GM10248 (cell line): Measurements from ENCODE around the gene ANKDD1A.

Experiments
- CTCF ChIA-PET: fragments of 300-600 bp; sonication (Branson Sonifier 250); formaldehyde crosslinking; extraction: SDS; loops from one replicate; lab custom pipeline; 2021; ENCODE audit warnings: antibody characterized with exemption; lab: Yijun Ruan, JAX
- POLR2A ChIA-PET: fragments of 350-650 bp; sonication (Branson Sonifier 250); formaldehyde crosslinking; extraction: SDS; loops from one replicate; lab custom pipeline; 2020; ENCODE audit warnings: antibody characterized with exemption; lab: Yijun Ruan, JAX
- DNase-seq: peaks from one replicate; pipeline ENCODE4 v3.0.0; 2012; ENCODE audit errors: extremely low spot score
- CTCF ChIP-seq: IDR thresholded peaks from 2 replicates; pipeline ENCODE4 v1.5.1; 2012; ENCODE audit warnings: mild to moderate bottlenecking, low read depth; ENCODE audit errors: extremely low read depth, missing control alignments, control extremely low read depth

The ANKDD1A gene

GRCh38 chr15:64883100-64883581 lies 28.6 kb upstream of the ANKDD1A start:
- CTCF ChIA-PET: interaction anchor here (0.9 to 5.0 kb wide), 11 partner anchors 7 to 72 kb away, joined by 3 to 30 read pairs (median 6); no protein-coding TSS in a partner anchor
- POLR2A ChIA-PET: interaction anchor here (1.9 kb wide), 1 partner anchor 10 kb away, joined by 13 read pairs; no protein-coding TSS in a partner anchor
- no peak for TF ChIP-seq CTCF
- peak; percentile 78 for DNase-seq

GRCh38 chr15:64883997-64884511 lies 27.6 kb upstream of the ANKDD1A start:
- DNase-seq: peak; percentile 70
- TF ChIP-seq CTCF: no peak
- ChIA-PET POLR2A (interaction anchor here (1.9 kb wide), 1 partner anchor 9 kb away, joined by 13 read pairs; no protein-coding TSS in a partner anchor), CTCF (interaction anchor here (0.9 to 5.0 kb wide), 10 partner anchors 10 to 73 kb away, joined by 3 to 30 read pairs (median 6); no protein-coding TSS in a partner anchor)

- DNase-seq: no peak
- ChIA-PET CTCF (interaction anchor here (1.2 to 5.0 kb wide), 5 partner anchors 10 to 49 kb away, joined by 3 to 30 read pairs (median 6); no protein-coding TSS in a partner anchor), POLR2A (interaction anchor here (1.9 kb wide), 1 partner anchor 9 kb away, joined by 13 read pairs; no protein-coding TSS in a partner anchor)
- no peak for TF ChIP-seq CTCF
Observed at GRCh38 chr15:64884679-64885078, 27.0 kb upstream of the ANKDD1A start.

- CTCF ChIA-PET: interaction anchor here (0.7 to 1.4 kb wide), 3 partner anchors 8 to 53 kb away, joined by 3 to 6 read pairs (median 5); no protein-coding TSS in a partner anchor
- POLR2A ChIA-PET: interaction anchor here (0.6 kb wide), 1 partner anchor 361 kb away, joined by 6 read pairs; no protein-coding TSS in a partner anchor
- no peak for TF ChIP-seq CTCF
- DNase-seq: no peak
Observed at GRCh38 chr15:64888336-64888735, 23.4 kb upstream of the ANKDD1A start.

GRCh38 chr15:64891561-64891960 lies 20.1 kb upstream of the ANKDD1A start:
- TF ChIP-seq CTCF: no peak
- ChIA-PET CTCF (interaction anchor here (1.0 to 2.2 kb wide), 3 partner anchors 9 to 18 kb away, joined by 3 to 10 read pairs (median 5); no protein-coding TSS in a partner anchor), POLR2A (no interaction called here)

GRCh38 chr15:64892847-64893403 lies 18.8 kb upstream of the ANKDD1A start:
- TF ChIP-seq CTCF: no peak
- ChIA-PET CTCF (interaction anchor here (1.0 to 5.9 kb wide), 8 partner anchors 11 to 84 kb away, joined by 3 to 50 read pairs (median 5); no protein-coding TSS in a partner anchor), POLR2A (interaction anchor here (0.6 to 3.7 kb wide), 11 partner anchors 9 to 412 kb away, joined by 3 to 24 read pairs (median 9); partner anchors contain the start of genes PIF1 and RNU5B-1)
- DNase-seq: no peak

More at GRCh38 chr15:64891561-64891960, 20.1 kb upstream of the ANKDD1A start:
- no peak for DNase-seq
